ENCODE measurements around the gene RHBDF2.
"Not testable (repeated sequence)": the region's sequence is repeated elsewhere in the genome, so short reads cannot be mapped to it uniquely, and the experiment has no call there.

The RHBDF2 gene

GRCh38 chr17:76537578-76538280 is 36.5 kb upstream of the RHBDF2 start, which contains the start of gene CYGB:
CYGB (minus strand) TSS chr17:76537709; CDS start chr17:76537542, 167 bp downstream.
- DNase-seq, result no peak

- DNase-seq, result no peak
These were observed 36.0 kb upstream of the RHBDF2 start for GRCh38 chr17:76537288-76537577.

- no peak for DNase-seq
These were observed 35.5 kb upstream of the RHBDF2 start for GRCh38 chr17:76536511-76537287.

GRCh38 chr17:76535788-76536510 is 34.7 kb upstream of the RHBDF2 start:
- no peak for DNase-seq

GRCh38 chr17:76534831-76535732 is 33.9 kb upstream of the RHBDF2 start:
- no peak for DNase-seq

- not testable (repeated sequence) for DNase-seq
These were observed 32.6 kb upstream of the RHBDF2 start for GRCh38 chr17:76533640-76534359.

GRCh38 chr17:76532072-76532651 is 30.9 kb upstream of the RHBDF2 start:
- no peak for DNase-seq

GRCh38 chr17:76531486-76532038 is 30.3 kb upstream of the RHBDF2 start:
- DNase-seq, result no peak

- DNase-seq, result no peak
These were observed 29.7 kb upstream of the RHBDF2 start for GRCh38 chr17:76530811-76531485.

- no peak for DNase-seq
These were observed 29.0 kb upstream of the RHBDF2 start for GRCh38 chr17:76530095-76530723.

GRCh38 chr17:76529224-76530094 is 28.2 kb upstream of the RHBDF2 start:
- DNase-seq, result no peak

GRCh38 chr17:76528528-76529223 is 27.5 kb upstream of the RHBDF2 start:
- DNase-seq, result no peak

GRCh38 chr17:76528156-76528527 is 26.9 kb upstream of the RHBDF2 start:
- no peak for DNase-seq

GRCh38 chr17:76527430-76528111 is 26.3 kb upstream of the RHBDF2 start:
- DNase-seq, result no peak

GRCh38 chr17:76527016-76527415 is 25.8 kb upstream of the RHBDF2 start:
- not testable (repeated sequence) for DNase-seq

GRCh38 chr17:76525513-76525833 is 24.2 kb upstream of the RHBDF2 start:
- not testable (repeated sequence) for DNase-seq

- DNase-seq, result no peak
These were observed 23.6 kb upstream of the RHBDF2 start for GRCh38 chr17:76524598-76525512.
